K562 (cell line): ENCODE measurements around the gene CLSTN2. TPM values are rescaled to one million over a fixed set of nuclear protein-coding genes. Genes with fewer than 3 reads are reported as not detected.

Source experiments
- ATAC-seq: fragments of 200-7000 bp; cut with Tn5 transposase; 3 replicates; pipeline ENCODE4 v1.9.1; 2020; ENCODE audit warnings: moderate library complexity
- BruUV-seq: library from RNA; stranded (reverse); fragments of 400-500 nt; replicated peaks from 2 replicates; lab custom pipeline; 2021; lab: Mats Ljungman, UMichigan
- CTCF ChIA-PET: fragments of 300-600 bp; formaldehyde crosslinking; extraction: SDS; loops from one replicate; lab custom pipeline; 2021; ENCODE audit warnings: low intra/inter-chr PET ratio; lab: Yijun Ruan, JAX
- POLR2A ChIA-PET: fragments of 300-600, 350-650 bp; sonication (Branson Sonifier 250); formaldehyde crosslinking; extraction: SDS; loops from one replicate; lab custom pipeline; 2021; ENCODE audit warnings: antibody characterized with exemption, inconsistent platforms; lab: Yijun Ruan, JAX
- DNase-seq, 4 experiments: peaks; one replicate each; pipeline versions ENCODE4 v3.0.0 to v3.0.0-alpha.2; 2011 to 2018; ENCODE audit warnings: low spot score in 3 of 4, mixed read lengths in 3 of 4; ENCODE audit errors: extremely low read depth in 1 of 4
- FAIRE-seq: peaks from 2 replicates; lab custom pipeline; 2011; peaks lifted over from hg19 to GRCh38; lab: Jason Lieb, UNC
- H2AFZ ChIP-seq: 2 replicates; pipeline ENCODE4 v1.6.0; 2011; ENCODE audit warnings: low read depth, low read length, control low read depth, inconsistent platforms
- H3K27ac ChIP-seq: fragments of 200-600 bp; 3 replicates; pipeline ENCODE4 v1.8.0; 2011; ENCODE audit warnings: low read depth, mild to moderate bottlenecking, control low read depth, inconsistent platforms, low read length, moderate library complexity, mixed read lengths; ENCODE audit errors: extremely low read depth
- H3K27me3 ChIP-seq, 2 experiments: fragments of 300-600 bp in 1 of 2; 2 replicates in 1 of 2; 3 replicates in 1 of 2; pipeline versions ENCODE4 v1.6.0 to v1.8.0; 2011; ENCODE audit warnings: inconsistent platforms in 2 of 2, low read length in 2 of 2, mild to moderate bottlenecking in 1 of 2, mixed read lengths in 1 of 2, moderate library complexity in 1 of 2; ENCODE audit not compliant: control insufficient read depth in 2 of 2, insufficient read depth in 2 of 2
- H3K36me3 ChIP-seq: fragments of 300-600 bp; 3 replicates; pipeline ENCODE4 v1.8.0; 2011; ENCODE audit warnings: mild to moderate bottlenecking, low read length, inconsistent platforms; ENCODE audit not compliant: control insufficient read depth, insufficient read depth
- H3K4me1 ChIP-seq, 2 experiments: fragments of 200-600 bp in 1 of 2; replicated peaks in 1 of 2; 2 replicates in 1 of 2; 3 replicates in 1 of 2; pipeline versions ENCODE4 v1.5.1 to v1.8.0; 2011; ENCODE audit warnings: inconsistent platforms in 2 of 2, low read length in 2 of 2, mild to moderate bottlenecking in 1 of 2, mixed read lengths in 1 of 2, moderate library complexity in 1 of 2; ENCODE audit not compliant: control insufficient read depth in 2 of 2, insufficient read depth in 2 of 2
- H3K4me2 ChIP-seq: 2 replicates; pipeline ENCODE4 v1.6.1; 2011; ENCODE audit warnings: low read length, control low read depth, inconsistent platforms, mixed read lengths; ENCODE audit not compliant: insufficient read depth
- H3K4me3 ChIP-seq: fragments of 200-600 bp; sonication (generic), shearing (Covaris generic); 2 replicates; pipeline ENCODE4 v1.5.1; 2016; ENCODE audit warnings: control low read depth, inconsistent platforms
- H3K79me2 ChIP-seq: fragments of 200-600 bp; 3 replicates; pipeline ENCODE4 v1.8.0; 2011; ENCODE audit warnings: low read length, inconsistent platforms; ENCODE audit not compliant: control insufficient read depth, insufficient read depth
- H3K9ac ChIP-seq, 2 experiments: 2 replicates each; pipeline versions ENCODE4 v1.6.0 to v1.6.1; 2011; ENCODE audit warnings: low read depth in 2 of 2, low read length in 2 of 2, control low read depth in 1 of 2, inconsistent platforms in 1 of 2, mild to moderate bottlenecking in 1 of 2, mixed read lengths in 1 of 2; ENCODE audit not compliant: insufficient read depth in 1 of 2
- H3K9me1 ChIP-seq: one replicate; pipeline ENCODE4 v1.6.0; 2011; ENCODE audit warnings: inconsistent platforms, mild to moderate bottlenecking, low read length, moderate library complexity; ENCODE audit not compliant: control insufficient read depth, insufficient read depth
- H3K9me3 ChIP-seq: replicated peaks from 2 replicates; pipeline ENCODE4 v1.5.1; 2011; ENCODE audit warnings: low read depth, low read length, inconsistent platforms; ENCODE audit not compliant: control insufficient read depth, insufficient read depth
- H4K20me1 ChIP-seq: replicated peaks from 2 replicates; pipeline ENCODE4 v1.6.1; 2011; ENCODE audit warnings: low read length, inconsistent platforms, mixed read lengths; ENCODE audit not compliant: control insufficient read depth, insufficient read depth
- BMI1 ChIP-seq: fragments of 150-350 bp; IDR thresholded peaks from 2 replicates; pipeline ENCODE4 v1.6.1; 2014; ENCODE audit warnings: low read length
- CREM ChIP-seq: IDR thresholded peaks from 2 replicates; pipeline ENCODE4 v1.6.1; 2014; ENCODE audit warnings: antibody characterized with exemption, low read depth
- HLTF ChIP-seq: fragments of 450-650 bp; IDR thresholded peaks from 2 replicates; pipeline ENCODE4 v1.6.1; 2016
- HNRNPK ChIP-seq: fragments of 200-400 bp; formaldehyde crosslinking; IDR thresholded peaks from one replicate; pipeline ENCODE4 v1.6.1; 2018; ENCODE audit warnings: mild to moderate bottlenecking, low read depth, low read length; ENCODE audit not compliant: poor library complexity, severe bottlenecking
- SP2 ChIP-seq: IDR thresholded peaks from 2 replicates; pipeline ENCODE4 v1.6.1; 2011; ENCODE audit warnings: mild to moderate bottlenecking, low read depth, low read length, moderate library complexity; ENCODE audit not compliant: poor library complexity, severe bottlenecking; ENCODE audit errors: extremely low read depth
- USF2 ChIP-seq: sonication (generic); formaldehyde crosslinking; IDR thresholded peaks from 2 replicates; pipeline ENCODE4 v1.5.0; 2020; ENCODE audit warnings: missing genetic modification reagents
- ZNF253 ChIP-seq: fragments of 250-450 bp; sonication (Bioruptor Pico); conservative IDR thresholded peaks from 2 replicates; pipeline ENCODE4 v1.6.1; 2021; ENCODE audit warnings: mild to moderate bottlenecking
- WGBS: fragments of 100-300 bp; shearing (Covaris generic); methylation state at CpG from one replicate; pipeline ENCODE4 v1.1.6; 2016; ENCODE audit warnings: low coverage, mixed read lengths; ENCODE audit not compliant: insufficient coverage; ENCODE audit errors: missing lambda C conversion rate; 5-methylcytosine and 5-hydroxymethylcytosine counted together
- in situ Hi-C: fragments of 300-500 bp; cut with MboI; formaldehyde crosslinking; loops from 4 replicates; pipeline ENCODE4 v1.15.0; 2018; ENCODE audit warnings: inconsistent platforms, mixed read lengths
- intact Hi-C: fragments of 100-400 bp; cut with micrococcal nuclease; formaldehyde crosslinking; loops from 2 replicates; pipeline ENCODE4 v1.14.2; 2022
- polyA plus RNA-seq, 8 experiments: library from polyadenylated mRNA; depleted of rRNA in 4 of 8; stranded (reverse) in 5 of 8; unstranded in 3 of 8; fragments of >200 nt; fragmentation: Nextera tagmentation in 2 of 8; fragmentation: Illumina TruSeq in 1 of 8; extraction: Ambion mirVana in 2 of 8; extraction: Trizol in 1 of 8; gene quantifications; 2 replicates each; pipeline versions ENCODE4 v1.2.1 to v1.2.3, GENCODE V29; 2011 to 2014; ENCODE audit warnings: inconsistent platforms in 1 of 8, missing spikeins in 1 of 8
- total RNA-seq, 7 experiments: library from RNA; depleted of rRNA in 6 of 7; stranded (reverse); fragments of >200 nt in 6 of 7; fragmentation: Illumina TruSeq in 2 of 7; extraction: Trizol in 2 of 7; gene quantifications; 2 replicates each; pipeline versions ENCODE4 v1.2.1 to v1.2.3, GENCODE V29; 2011 to 2021; ENCODE audit warnings: low replicate concordance in 1 of 7
- TF ChIP-seq, protein P1 (sequence below): sonication (generic); formaldehyde crosslinking; IDR thresholded peaks from 2 replicates; pipeline ENCODE4 v1.8.1; 2023; ENCODE audit warnings: mild to moderate bottlenecking, missing genetic modification reagents
- TF ChIP-seq, protein P2 (sequence below): fragments of 250-450 bp; sonication (Bioruptor Pico); IDR thresholded peaks from 2 replicates; pipeline ENCODE4 v1.5.0; 2021; ENCODE audit warnings: mild to moderate bottlenecking, moderate library complexity

Gene CLSTN2
- total and polyA plus RNA-seq, 9 of the 15 experiments (the other 6 are each of a cell fraction or from before 2014, with no cell fraction given), result 0.02 to 0.04 (median 0.04) TPM; not detected in 6

GRCh38 chr3:140088513-140088912, 153.5 kb downstream of the CLSTN2 start:
- H3K9ac ChIP-seq, result no peak overlapping the region
- FAIRE-seq (no peak), ATAC-seq (no peak), DNase-seq (no peak)
- ChIA-PET CTCF (no interaction called here), POLR2A (no interaction called here)
- no peak for TF ChIP-seq CREM
- no peak for TF ChIP-seq BMI1
- TF ChIP-seq USF2 (CRISPR knock-in tag), result no peak
- TF ChIP-seq HNRNPK, result no peak
- no peak overlapping the region for H3K4me3 ChIP-seq
- no peaks in the 10 kb centered on the region for H3K9me3 ChIP-seq
- no peaks in the 10 kb centered on the region for H3K9me1 ChIP-seq
- H2AFZ ChIP-seq, result no peak overlapping the region
- H3K36me3 ChIP-seq, result no peaks in the 10 kb centered on the region
- no peak overlapping the region for H3K4me2 ChIP-seq
- BruUV-seq, result no TSS peak
- 0% methylated on average over 2 of the region's 2 CpGs for WGBS
- in situ Hi-C loops, result no loop called here
- H3K79me2 ChIP-seq, result no peaks in the 10 kb centered on the region
- no peak overlapping the region for H3K27ac ChIP-seq
- no peaks in the 10 kb centered on the region for H4K20me1 ChIP-seq
- intact Hi-C loops, result no loop called here
- no peaks in the 10 kb centered on the region for H3K4me1 ChIP-seq
- H3K27me3 ChIP-seq, result no peaks in the 10 kb centered on the region

DNA sequence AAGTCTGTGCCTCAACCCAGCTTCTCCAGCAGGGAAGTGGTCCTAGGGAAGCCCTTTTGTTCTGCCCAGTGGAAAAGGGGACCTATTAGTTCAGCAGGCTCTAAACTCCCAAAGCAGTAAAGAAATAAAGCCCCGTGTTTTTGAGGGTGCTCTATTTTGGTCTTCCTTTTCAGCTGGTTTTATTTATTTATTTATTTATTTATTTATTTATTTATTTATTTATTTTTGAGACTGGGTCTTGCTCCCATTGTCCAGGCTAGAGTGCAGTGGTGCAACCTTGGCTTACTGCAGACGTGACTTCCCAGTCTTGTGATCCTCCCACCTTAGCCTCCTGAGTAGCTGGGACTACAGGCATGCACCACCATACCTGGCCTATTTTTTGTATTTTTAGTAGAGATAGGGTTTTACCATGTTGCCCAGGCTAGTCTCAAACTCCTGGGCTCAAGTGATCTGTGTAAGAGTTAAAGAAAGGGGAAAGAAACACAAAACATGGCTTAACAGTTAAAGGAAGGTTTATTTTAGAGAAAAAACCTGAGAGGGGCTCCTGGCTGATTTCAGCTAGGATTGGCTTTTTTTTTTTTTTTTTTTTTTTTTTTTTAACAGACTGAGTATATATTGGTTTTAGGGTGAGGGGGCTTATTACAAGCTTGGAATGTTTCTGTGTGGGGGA, 154.6 kb downstream of the CLSTN2 start:
- H3K4me3 ChIP-seq, result no peak overlapping the region
- H3K27me3 ChIP-seq, result no peaks in the 10 kb centered on the region
- ChIA-PET CTCF (interaction anchor here (0.6 kb wide), 1 partner anchor 1143 kb away, joined by 4 read pairs; no protein-coding TSS in a partner anchor), POLR2A (no interaction called here)
- H3K36me3 ChIP-seq, result no peaks in the 10 kb centered on the region
- no peaks in the 10 kb centered on the region for H3K9me1 ChIP-seq
- intact Hi-C loops, result no loop called here
- H3K27ac ChIP-seq, result no peak overlapping the region
- no peaks in the 10 kb centered on the region for H3K79me2 ChIP-seq
- H3K4me2 ChIP-seq, result no peak overlapping the region
- H3K4me1 ChIP-seq, result no peaks in the 10 kb centered on the region
- no peak overlapping the region for H2AFZ ChIP-seq
- in situ Hi-C loops, result no loop called here
- no peaks in the 10 kb centered on the region for H4K20me1 ChIP-seq
- no peaks in the 10 kb centered on the region for H3K9me3 ChIP-seq
- WGBS, result 0% methylated on average over 2 of the region's 2 CpGs
- BruUV-seq, result no TSS peak
- FAIRE-seq (no peak), ATAC-seq (no peak), DNase-seq (no peak)
- H3K9ac ChIP-seq, result no peak overlapping the region
- no peak for TF ChIP-seq SP2
- TF ChIP-seq, protein P1, sequence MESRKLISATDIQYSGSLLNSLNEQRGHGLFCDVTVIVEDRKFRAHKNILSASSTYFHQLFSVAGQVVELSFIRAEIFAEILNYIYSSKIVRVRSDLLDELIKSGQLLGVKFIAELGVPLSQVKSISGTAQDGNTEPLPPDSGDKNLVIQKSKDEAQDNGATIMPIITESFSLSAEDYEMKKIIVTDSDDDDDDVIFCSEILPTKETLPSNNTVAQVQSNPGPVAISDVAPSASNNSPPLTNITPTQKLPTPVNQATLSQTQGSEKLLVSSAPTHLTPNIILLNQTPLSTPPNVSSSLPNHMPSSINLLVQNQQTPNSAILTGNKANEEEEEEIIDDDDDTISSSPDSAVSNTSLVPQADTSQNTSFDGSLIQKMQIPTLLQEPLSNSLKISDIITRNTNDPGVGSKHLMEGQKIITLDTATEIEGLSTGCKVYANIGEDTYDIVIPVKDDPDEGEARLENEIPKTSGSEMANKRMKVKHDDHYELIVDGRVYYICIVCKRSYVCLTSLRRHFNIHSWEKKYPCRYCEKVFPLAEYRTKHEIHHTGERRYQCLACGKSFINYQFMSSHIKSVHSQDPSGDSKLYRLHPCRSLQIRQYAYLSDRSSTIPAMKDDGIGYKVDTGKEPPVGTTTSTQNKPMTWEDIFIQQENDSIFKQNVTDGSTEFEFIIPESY (CRISPR knock-in tag), result no peak
- peak; percentile 94 for TF ChIP-seq HLTF
- no peak for TF ChIP-seq ZNF253 (CRISPR knock-in tag)
- TF ChIP-seq, protein P2, sequence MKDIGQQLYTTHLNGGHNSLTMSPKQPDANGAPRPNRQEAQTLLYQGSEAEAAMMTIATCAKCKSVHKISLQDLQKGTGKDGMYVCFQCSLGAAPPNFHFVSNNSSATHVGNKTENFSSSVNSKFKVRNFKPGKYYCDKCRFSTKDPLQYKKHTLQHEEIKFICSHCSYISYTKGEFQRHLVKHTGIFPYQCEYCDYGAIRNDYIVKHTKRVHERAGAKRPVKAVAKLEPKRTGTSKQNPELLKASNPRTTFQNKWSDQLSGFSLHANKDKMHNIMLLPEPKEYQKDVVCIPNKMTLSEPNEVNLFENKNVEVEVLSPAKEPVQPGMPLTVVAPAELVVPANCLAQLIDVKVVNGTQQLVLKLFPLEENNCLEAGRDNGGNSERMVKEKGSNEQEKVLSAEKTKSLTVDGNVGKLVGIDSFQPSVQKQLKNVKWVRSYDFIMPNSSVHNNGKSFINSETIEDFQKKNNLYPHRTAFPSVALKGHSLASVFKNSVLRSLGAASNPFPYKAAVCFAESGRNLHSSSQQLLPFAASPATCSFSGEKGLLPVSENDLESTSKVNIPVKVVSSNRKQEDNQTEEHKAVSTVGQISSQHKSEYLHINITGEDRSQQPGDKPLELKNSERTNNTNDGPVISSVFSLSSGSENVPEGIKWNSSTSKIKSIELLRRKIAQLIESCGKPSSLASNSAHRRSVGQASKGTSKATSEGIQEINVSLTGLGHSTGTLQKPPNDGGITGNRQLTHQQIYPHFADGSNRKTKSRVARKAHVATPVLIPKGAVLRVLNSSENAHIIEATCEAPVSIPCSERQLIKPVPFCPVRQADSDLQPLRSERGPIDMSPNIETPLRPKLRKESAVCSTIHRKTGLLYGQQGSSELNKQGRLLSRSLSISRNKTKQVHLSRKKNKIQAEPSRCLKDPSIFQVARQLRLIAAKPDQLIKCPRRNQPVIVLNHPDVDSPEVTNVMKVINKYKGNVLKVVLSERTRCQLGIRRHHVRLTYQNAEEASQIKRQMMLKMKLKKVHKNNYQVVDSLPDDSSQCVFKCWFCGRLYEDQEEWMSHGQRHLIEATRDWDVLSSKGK (CRISPR knock-in tag), result no peak
